Spinal cord (tissue), 10 donors: ENCODE data around the gene SEPTIN8. TPM values are rescaled to one million over a fixed set of nuclear protein-coding genes. Genes with fewer than 3 reads are reported as not detected.

Experiments used
- DNase-seq, 6 donors: peaks; one replicate each; pipeline versions ENCODE4 v3.0.0 to v3.0.0-alpha.2; 2013 to 2015; ENCODE audit warnings: low spot score in 6 of 6, low read depth in 4 of 6
- H3K27ac ChIP-seq: one replicate; pipeline ENCODE4 v1.5.1; 2013; ENCODE audit warnings: low read depth, low read length, control low read depth
- H3K27me3 ChIP-seq: one replicate; pipeline ENCODE4 v1.6.1; 2013; ENCODE audit warnings: low read length; ENCODE audit not compliant: control insufficient read depth, insufficient read depth
- H3K36me3 ChIP-seq: one replicate; pipeline ENCODE4 v1.6.1; 2013; ENCODE audit warnings: low read length; ENCODE audit not compliant: control insufficient read depth, insufficient read depth
- H3K4me1 ChIP-seq: one replicate; pipeline ENCODE4 v1.6.1; 2013; ENCODE audit warnings: low read length; ENCODE audit not compliant: control insufficient read depth, insufficient read depth
- H3K4me3 ChIP-seq: one replicate; pipeline ENCODE4 v1.5.1; 2013; ENCODE audit warnings: low read depth, low read length, control low read depth
- H3K9me3 ChIP-seq: one replicate; pipeline ENCODE4 v1.6.1; 2013; ENCODE audit warnings: low read length; ENCODE audit not compliant: control insufficient read depth, insufficient read depth
- WGBS: methylation state at CpG from one replicate; pipeline ENCODE4 v1.1.5; 2013; ENCODE audit warnings: missing lambda C conversion rate; ENCODE audit not compliant: insufficient coverage; 5-methylcytosine and 5-hydroxymethylcytosine counted together
- polyA plus RNA-seq, 2 donors: library from polyadenylated mRNA; unstranded; fragments of 120-200 nt; gene quantifications; one replicate each; pipeline ENCODE4 v1.2.1, GENCODE V29; 2013; ENCODE audit not compliant: insufficient read length in 2 of 2
- total RNA-seq, 2 donors: library from RNA; depleted of rRNA in 1 of 2; stranded (reverse); fragments of 120-200 nt in 1 of 2; fragments of >200 nt in 1 of 2; gene quantifications; one replicate each; pipeline versions ENCODE4 v1.2.3 to v1.2.4, GENCODE V29; 2013 to 2014
- donor health status: healthy.

SEPTIN8 gene
- total and polyA plus RNA-seq, 4 donors = 67.9 to 149 (median 107) TPM

- Histone ChIP-seq H3K4me1 (peaks cover 6% of the 10 kb centered on the region), H3K4me3 (no peak overlapping the region), H3K27ac (no peak overlapping the region), H3K36me3 (peaks cover 21% of the 10 kb centered on the region), H3K27me3 (peaks cover under 1% of the 10 kb centered on the region), H3K9me3 (no peaks in the 10 kb centered on the region)
- DNase-seq = peak in 2 of 6 donors; percentile 63 to 71
- 40% methylated on average over 2 of the region's 2 CpGs for WGBS
Observed at GRCh38 chr5:132753135-132753987, 23.7 kb downstream of the SEPTIN8 start.

- Histone ChIP-seq H3K9me3 (no peaks in the 10 kb centered on the region), H3K4me1 (peaks cover 6% of the 10 kb centered on the region), H3K27ac (no peak overlapping the region), H3K36me3 (peaks cover 23% of the 10 kb centered on the region), H3K27me3 (peaks cover 7% of the 10 kb centered on the region), H3K4me3 (no peak overlapping the region)
- no peak for DNase-seq
- 100% methylated on average over 1 of the region's 1 CpG for WGBS
Observed at GRCh38 chr5:132752581-132753125, 24.4 kb downstream of the SEPTIN8 start.

- Histone ChIP-seq H3K27ac (no peak overlapping the region), H3K9me3 (no peaks in the 10 kb centered on the region), H3K4me1 (peaks cover 10% of the 10 kb centered on the region), H3K36me3 (peaks cover 20% of the 10 kb centered on the region), H3K4me3 (no peak overlapping the region), H3K27me3 (peaks cover 13% of the 10 kb centered on the region)
- no peak for DNase-seq
- WGBS = 94% methylated on average over 5 of the region's 5 CpGs
Observed at GRCh38 chr5:132751971-132752580, 25.0 kb downstream of the SEPTIN8 start.

- DNase-seq = no peak
- H3K36me3 ChIP-seq = peaks cover 14% of the 10 kb centered on the region
- H3K27ac ChIP-seq = no peak overlapping the region
Observed at GRCh38 chr5:132751444-132751843, 25.6 kb downstream of the SEPTIN8 start.

GRCh38 chr5:132750471-132751230 is 26.4 kb downstream of the SEPTIN8 start:
- Histone ChIP-seq H3K4me3 (no peak overlapping the region), H3K4me1 (peaks cover 13% of the 10 kb centered on the region), H3K27ac (no peak overlapping the region), H3K9me3 (no peaks in the 10 kb centered on the region), H3K36me3 (peaks cover 14% of the 10 kb centered on the region), H3K27me3 (peaks cover 23% of the 10 kb centered on the region)
- 74% methylated on average over 4 of the region's 10 CpGs for WGBS
- DNase-seq = no peak

More at GRCh38 chr5:132751444-132751843, 25.6 kb downstream of the SEPTIN8 start:
- H3K27me3 ChIP-seq = peaks cover 19% of the 10 kb centered on the region
- 95% methylated on average over 6 of the region's 7 CpGs for whole genome bisulfite sequencing
- no peaks in the 10 kb centered on the region for H3K9me3 ChIP-seq
- no peak overlapping the region for H3K4me3 ChIP-seq
- peaks cover 13% of the 10 kb centered on the region for H3K4me1 ChIP-seq

GRCh38 chr5:132749506-132749905 is 27.5 kb downstream of the SEPTIN8 start:
- H3K9me3 ChIP-seq = no peaks in the 10 kb centered on the region
- 94% methylated on average over 2 of the region's 2 CpGs for WGBS
- H3K4me1 ChIP-seq = peaks cover 13% of the 10 kb centered on the region
- H3K27ac ChIP-seq = no peak overlapping the region
- H3K4me3 ChIP-seq = no peak overlapping the region
- DNase-seq = no peak
- H3K36me3 ChIP-seq = peaks cover 14% of the 10 kb centered on the region
- peaks cover 27% of the 10 kb centered on the region for H3K27me3 ChIP-seq

GRCh38 chr5:132748522-132749000 is 28.5 kb downstream of the SEPTIN8 start:
- H3K27me3 ChIP-seq = peaks cover 27% of the 10 kb centered on the region
- peaks cover 12% of the 10 kb centered on the region for H3K36me3 ChIP-seq
- 97% methylated on average over 5 of the region's 10 CpGs for WGBS
- no peaks in the 10 kb centered on the region for H3K9me3 ChIP-seq
- H3K4me3 ChIP-seq = no peak overlapping the region
- no peak for DNase-seq
- no peak overlapping the region for H3K27ac ChIP-seq
- peaks cover 10% of the 10 kb centered on the region for H3K4me1 ChIP-seq

- Histone ChIP-seq H3K27ac (no peak overlapping the region), H3K36me3 (peaks cover 12% of the 10 kb centered on the region), H3K4me3 (no peak overlapping the region), H3K9me3 (no peaks in the 10 kb centered on the region), H3K4me1 (peaks cover 8% of the 10 kb centered on the region), H3K27me3 (peaks cover 27% of the 10 kb centered on the region)
- DNase-seq = no peak
- 14% methylated on average over 73 of the region's 76 CpGs for WGBS
Observed at GRCh38 chr5:132747616-132748440, 29.2 kb downstream of the SEPTIN8 start.
